C1 segment of cervical spinal cord (tissue), 14 donors: ENCODE data around the gene TRAPPC10.
A peak's percentile ranks its signal among the peaks of the same experiment; 100 is the strongest.

Source experiments
- DNase-seq, 14 donors: peaks; one replicate each; lab custom pipeline; 2025; lab: John Stamatoyannopoulos, UW

TRAPPC10 gene

DNA sequence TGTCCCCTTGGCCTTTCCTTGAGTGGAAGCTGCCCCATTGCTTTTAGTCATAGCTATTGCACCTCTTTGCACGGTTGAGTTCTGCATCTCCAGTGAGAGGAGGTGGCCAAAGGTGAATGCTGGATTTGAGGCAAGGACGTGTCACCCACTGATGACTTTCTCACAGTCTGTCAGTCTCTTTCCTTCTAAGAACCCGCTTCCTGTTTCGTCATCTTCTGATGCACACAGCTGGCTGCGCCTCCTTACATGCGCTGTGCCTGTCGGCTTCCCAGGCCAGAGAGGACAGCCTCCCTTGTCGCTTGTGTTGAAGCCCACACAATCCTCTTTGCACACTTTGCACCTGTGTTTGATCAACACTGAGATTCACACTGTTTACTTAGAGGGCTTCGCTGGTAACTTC lies 53.3 kb downstream of the TRAPPC10 start:
- DNase-seq = no peak

DNA sequence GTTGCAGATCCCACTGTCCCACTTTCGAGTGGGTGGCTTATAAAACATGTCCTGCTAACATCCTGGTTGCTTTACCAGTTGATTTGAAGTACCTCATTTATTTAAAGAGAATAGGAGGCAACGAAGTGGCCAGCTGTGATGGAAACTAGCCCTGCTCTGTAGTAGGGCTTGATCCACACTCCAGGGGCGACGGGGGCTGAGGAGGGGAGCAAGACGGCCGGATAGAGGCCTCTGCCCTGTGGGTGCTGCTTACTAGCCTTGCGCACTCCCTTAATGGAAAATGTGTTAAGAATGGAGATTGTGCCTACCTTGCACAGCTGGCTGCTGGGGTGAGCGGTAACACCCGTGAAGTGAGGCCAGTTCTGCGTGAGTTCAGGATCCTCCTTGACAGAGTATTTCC lies 54.0 kb downstream of the TRAPPC10 start:
- no peak for DNase-seq

DNA sequence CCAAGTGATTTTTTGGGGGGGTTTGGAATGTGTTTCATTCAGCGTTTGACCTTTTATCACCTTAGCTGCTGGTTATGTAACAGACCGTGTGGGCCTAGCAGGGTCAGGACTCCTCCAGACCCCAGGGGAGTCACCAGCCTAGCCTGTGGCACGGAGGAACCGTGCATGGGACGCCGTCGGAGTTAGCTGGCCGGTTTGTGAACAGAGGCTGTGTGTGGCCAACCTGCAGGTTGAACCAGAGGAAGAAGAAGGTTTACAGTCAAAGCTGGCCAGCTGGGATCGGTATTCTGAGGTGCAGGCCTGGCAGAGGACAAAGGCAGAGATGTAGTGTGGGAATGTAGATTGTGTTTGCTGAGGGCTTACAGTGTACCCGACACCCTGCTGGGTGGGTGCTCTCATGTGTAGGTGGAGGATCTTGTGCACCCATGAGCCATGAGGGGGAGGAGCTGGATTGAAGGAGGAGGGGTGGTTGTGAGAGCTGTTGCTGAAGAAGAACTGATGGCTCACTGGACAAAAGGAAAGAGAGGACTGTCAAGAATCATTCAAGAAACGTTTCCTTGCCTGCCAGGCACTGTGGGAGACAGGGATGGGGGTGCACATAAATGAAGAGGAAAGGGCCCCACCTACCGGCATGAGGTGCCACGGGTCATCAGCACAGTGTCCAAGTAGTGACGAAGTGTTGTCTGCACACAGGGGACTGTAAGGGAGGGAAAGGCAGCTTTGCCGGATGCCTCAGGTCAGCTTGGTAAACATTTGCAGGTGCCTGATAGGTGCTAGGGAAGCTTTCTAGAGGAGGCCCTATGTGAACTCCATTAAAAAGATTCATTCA lies 55.1 kb downstream of the TRAPPC10 start:
- DNase-seq = no peak

DNA sequence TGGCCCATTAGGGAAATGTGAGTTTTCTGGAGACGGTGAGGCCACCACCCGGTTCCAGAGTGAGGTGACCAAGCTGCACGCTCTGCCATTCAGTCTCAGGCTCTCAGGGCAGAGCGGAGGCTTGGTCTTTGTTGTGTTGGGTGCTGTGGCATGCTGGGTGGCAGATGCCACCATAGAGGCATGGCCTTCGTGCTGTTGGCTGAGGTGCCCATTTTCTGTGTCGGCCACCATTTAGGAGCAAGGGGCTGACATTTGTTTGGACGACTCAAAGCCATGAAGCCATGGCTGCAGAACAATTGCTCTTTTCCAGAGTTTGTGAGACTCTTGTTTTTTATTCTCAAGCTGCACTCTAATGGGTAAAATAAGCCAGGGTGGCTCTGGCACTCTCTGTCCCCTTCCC lies 58.3 kb downstream of the TRAPPC10 start:
- DNase-seq = no peak

DNA sequence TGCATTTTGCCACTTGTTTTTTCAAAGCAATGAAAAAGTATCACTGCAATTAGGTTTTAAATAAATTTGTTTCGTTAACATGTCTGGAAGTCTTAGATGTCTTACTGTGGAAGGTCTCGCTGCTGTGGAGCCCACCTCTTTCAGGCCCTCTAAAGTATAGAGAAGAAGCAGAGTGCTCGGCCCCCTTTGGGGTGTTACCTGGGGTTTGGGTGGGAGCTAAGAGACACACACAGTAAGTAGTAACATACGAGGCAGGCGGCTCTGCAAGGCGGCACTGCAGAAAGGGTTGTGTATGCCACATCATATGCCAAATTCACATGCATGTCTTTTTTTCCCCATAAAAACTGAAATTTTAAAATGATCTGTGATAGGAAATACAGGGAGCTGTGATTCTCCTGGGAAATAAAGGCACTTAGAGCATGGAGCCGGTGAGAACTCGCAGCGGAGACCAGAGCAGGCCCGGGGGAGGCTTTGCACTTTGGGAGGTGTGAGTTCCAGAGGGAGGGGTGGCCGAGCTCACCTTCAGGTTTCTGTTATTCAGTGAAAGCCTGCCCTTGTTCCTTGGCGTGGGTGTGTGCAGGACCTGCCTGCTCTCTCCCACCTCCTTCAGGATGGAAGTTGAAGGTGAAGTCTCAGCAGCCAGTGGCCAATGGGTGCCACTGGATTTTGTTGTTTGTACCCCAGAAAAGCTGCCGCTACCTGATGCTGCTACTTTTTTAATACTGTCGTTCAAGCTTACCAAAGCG lies 59.4 kb downstream of the TRAPPC10 start:
- no peak for DNase-seq

DNA sequence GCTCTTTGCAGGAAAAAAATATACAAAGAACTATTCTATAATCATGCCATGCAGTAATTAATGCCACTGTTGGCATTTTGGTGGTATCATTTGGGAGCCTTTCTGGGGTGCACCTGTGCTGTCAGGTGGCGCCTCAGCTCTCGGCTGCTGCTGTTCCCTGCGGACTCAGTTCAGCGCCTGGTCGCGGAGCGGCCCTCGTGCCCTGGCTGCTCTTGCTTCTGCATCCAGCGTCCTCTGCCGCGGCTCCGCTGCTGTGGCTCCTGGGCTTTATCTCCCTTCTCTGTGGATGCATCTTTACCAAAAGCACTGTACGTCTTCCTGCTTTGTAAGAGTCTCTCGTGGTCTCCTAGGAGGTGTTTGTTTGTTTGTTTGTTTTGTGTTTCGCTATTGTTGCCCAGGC lies 60.0 kb downstream of the TRAPPC10 start:
- DNase-seq = no peak

DNA sequence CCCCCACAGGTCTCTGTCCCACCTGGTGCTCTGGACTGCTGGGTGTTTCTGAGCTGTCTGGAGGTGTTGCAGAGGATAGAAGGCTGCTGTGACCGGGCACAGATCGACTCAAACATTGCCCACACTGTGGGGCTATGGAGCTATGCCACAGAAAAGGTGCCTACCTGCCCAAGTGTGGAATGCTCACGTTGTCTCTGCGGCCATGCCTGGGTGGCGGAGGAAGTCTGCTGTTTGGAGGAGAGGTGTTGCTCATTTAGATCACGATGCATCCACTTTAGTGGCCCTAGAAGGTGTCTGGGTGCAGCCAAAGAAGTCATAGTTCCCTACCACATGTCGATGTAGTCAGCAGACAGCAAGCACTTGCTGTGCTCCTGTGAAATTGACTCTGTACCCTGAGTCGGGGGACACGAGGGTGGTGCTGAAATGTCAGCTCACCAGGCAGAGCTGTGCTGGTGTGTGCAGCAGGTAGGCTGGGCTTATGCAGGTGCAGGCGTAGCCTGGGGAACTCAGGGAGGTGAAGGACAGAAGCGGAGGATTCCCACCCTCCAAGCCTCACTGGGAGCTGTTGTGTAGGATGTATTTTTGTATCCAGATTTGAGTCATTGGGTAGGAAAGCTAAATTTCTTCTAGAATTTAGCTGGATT lies 62.3 kb downstream of the TRAPPC10 start:
- DNase-seq = no peak

DNA sequence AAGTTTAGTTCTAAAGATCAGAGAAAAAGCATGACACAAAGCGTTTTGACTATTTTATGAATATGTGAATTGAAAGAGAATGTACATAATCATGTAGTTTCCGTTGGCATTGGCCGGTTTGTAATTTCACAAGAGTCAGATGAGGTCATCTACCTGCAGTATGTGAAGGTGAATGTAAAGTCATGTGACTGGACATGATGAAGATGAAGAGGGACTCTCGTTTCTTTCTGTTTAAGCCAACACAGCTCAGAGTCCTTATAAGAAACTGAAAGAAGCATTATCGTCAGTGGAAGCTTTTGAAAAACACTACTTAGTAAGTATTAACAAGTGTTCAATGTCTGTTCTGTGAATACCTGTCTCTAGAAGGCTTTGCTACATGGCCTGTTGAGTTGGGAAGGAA lies 64.2 kb downstream of the TRAPPC10 start:
- no peak for DNase-seq

DNA sequence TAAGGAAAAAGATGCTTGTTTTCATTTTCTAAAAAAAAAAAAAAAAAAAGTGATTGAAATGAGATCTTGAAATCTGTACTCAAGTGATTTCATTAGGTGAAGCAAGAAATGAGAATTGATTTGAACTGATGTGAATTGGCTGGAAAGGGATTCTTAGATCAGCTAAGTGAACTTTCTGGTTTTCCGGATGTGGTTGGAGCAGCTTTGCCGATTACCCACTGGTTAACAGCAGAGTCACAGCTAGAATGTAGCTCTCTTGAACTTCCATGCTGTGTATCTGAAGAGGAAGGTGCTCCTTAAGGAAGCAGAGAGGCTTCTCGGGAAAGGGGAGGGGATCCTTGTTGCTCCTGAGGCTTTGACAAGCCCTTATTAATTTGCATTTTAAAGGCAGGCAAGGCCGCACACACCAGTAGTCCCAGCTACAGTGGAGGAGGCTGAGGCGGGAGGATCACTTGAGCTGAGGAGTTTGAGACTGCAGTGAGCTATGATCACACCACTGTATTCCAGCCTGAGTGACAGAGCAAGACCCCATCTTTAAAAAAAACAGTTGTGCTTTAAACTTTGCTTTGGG lies 66.4 kb downstream of the TRAPPC10 start:
- no peak for DNase-seq

DNA sequence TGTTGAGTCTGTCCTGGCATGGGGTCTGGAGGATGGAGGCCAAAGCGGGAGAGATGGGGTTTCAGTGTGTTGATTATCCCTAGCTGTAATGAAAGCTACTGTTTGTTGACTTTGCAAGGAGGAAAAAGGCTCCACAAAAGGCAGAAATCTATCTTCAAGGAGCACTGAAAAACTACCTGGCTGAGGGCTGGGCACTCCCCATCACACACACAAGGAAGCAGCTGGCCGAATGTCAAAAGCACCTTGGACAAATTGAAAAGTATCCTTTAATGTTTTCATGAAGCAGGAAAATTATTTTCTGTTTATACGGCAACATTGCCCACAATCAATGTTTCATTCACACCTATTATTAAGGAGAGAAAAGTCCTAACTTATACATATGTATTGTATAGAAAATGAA lies 67.3 kb downstream of the TRAPPC10 start:
- no peak for DNase-seq

DNA sequence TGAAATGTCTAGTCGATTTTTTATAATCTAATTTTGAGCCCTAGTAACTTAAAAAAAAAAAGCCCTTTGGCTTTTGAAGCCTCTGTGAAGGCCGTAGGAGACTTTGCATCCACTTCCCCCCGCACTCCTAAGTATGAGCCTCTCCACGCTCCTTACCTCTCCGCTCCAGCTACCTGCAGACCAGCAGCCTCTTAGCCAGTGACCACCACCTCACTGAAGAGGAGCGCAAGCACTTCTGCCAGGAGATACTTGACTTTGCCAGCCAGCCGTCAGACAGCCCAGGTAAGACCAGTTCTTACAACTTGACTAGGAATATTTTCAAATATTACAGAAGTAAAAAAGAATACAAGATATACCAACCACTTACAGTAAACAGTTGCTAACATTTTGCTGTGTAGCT lies 67.7 kb downstream of the TRAPPC10 start:
- no peak for DNase-seq

DNA sequence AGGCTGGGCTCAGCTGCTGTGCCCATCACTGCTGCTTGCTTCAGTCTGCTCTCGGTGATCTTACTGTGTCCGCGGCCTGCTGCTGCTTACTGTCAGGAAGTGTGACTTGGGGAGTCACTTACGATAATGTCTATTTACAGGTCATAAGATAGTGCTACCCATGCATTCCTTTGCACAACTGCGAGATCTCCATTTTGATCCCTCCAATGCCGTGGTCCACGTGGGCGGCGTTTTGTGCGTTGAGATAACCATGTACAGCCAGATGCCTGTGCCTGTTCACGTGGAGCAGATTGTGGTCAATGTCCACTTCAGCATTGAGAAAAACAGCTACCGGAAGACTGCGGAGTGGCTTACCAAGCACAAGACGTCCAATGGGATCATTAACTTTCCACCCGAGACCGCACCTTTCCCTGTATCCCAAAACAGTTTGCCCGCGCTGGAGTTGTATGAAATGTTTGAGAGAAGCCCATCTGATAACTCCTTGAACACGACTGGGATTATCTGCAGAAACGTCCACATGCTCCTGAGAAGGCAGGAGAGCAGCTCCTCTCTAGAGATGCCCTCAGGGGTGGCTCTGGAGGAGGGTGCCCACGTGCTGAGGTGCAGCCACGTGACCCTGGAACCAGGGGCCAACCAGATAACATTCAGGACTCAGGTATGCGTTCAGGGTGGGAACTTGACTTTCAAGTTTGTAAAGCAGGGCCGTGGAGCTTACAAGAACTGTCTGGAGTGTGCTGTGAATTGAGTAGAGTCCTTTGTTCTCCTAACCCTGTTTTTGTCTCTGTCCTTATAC lies 70.7 kb downstream of the TRAPPC10 start:
- no peak for DNase-seq

DNA sequence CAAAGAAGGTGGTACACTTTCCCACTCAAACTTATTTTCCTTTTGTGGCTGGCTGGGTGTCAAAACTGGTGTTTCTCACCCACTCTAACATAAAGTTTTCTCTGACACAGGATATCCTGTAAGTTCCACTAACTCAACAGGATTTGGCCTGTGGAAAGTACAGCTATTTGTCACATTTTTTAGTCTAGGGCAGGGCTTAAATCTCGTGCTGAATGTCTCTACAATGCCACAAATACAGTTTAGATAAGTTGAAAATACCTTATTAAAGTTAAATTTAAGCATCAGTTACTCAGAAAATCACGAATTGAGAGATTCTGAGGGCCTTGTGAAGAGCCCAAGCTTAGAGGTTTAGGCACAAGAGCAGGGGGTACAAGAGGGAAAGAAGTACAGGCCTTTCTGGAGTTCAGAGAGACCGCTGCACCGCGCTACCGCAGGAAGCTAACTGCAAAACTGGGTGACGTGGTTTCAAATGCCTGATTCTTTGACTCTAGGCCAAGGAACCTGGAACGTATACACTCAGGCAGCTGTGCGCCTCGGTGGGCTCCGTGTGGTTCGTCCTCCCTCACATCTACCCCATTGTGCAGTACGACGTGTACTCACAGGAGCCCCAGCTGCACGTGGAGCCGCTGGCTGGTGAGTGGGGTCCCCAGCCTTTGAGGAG lies 71.7 kb downstream of the TRAPPC10 start:
- no peak for DNase-seq

DNA sequence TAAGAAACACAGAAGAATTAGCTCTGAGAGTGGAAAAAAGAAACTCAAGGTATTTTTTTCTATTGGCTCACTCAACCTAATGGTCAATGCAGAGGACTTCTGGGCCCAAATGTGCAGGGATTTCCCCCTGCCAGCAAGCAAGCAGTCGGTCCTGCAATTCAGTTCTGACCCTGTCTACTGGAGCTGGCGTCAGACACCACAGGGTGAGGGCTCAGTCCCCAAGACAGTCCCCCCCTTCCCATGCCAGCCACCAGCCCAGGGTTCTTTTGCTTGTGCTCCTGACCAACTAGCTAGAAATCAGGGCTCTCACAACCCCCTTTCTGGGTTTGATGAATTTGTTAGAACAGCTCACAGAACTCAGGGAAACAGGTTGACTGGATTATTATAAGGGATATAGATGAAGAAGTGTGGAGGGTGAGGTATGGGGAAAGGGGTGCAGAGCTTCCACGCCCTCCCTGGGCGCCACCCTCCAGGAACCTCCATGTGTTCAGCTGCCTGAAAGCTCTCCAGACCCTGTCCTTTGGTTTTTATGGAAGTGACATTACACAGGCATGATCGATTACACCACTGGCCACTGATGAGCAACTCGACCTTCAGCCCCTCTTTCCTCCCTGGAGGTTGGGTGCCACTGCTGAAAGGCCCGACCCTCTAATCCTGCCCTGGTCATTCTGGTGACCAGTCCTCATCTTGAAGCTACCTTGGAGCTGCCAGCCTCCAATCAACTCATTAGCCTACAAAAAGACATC lies 72.6 kb downstream of the TRAPPC10 start:
- DNase-seq = peak in 1 of 14 donors; percentile 37

DNA sequence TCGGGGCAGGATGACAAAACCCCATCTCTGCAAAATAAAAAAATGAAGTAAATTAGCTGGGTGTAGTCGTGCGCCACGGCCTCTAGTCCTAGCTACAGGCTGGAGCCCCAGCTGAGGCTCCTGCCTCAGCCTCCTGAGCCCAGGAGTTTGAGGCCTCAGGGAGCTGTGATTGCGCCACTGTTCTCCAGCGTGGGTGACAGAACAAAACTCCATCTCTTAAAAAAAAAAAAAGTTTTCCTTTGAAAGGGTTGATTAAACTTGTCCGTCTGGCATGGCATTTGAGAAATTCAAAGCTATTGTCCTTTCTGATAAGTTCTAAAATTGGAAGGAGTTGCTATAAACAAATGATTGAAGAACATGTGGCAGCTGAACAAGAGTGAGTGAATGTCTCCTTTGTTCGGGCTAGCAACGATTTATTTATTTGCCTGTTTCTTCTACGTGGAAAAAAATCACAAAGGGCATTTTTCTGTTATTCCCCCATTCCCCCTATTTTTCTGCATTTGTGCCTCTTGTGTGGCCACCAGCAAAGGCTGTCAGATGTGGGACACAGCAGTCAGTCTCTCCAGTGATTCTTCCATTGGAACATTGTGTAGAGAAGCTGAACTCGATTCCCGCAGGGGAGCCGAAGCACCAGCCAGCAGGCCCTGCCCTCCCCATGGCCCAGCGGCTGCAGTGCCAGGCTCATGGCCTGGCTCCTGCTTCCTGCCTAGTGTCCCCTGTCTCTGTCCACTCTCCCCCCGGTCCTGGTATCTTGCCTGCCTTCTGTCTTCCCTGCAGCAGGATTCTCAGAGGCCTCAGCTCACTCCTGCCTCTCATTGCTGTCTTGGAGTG lies 73.6 kb downstream of the TRAPPC10 start:
- peak in 13 of 14 donors; percentile 19 to 87 (median 63) for DNase-seq

DNA sequence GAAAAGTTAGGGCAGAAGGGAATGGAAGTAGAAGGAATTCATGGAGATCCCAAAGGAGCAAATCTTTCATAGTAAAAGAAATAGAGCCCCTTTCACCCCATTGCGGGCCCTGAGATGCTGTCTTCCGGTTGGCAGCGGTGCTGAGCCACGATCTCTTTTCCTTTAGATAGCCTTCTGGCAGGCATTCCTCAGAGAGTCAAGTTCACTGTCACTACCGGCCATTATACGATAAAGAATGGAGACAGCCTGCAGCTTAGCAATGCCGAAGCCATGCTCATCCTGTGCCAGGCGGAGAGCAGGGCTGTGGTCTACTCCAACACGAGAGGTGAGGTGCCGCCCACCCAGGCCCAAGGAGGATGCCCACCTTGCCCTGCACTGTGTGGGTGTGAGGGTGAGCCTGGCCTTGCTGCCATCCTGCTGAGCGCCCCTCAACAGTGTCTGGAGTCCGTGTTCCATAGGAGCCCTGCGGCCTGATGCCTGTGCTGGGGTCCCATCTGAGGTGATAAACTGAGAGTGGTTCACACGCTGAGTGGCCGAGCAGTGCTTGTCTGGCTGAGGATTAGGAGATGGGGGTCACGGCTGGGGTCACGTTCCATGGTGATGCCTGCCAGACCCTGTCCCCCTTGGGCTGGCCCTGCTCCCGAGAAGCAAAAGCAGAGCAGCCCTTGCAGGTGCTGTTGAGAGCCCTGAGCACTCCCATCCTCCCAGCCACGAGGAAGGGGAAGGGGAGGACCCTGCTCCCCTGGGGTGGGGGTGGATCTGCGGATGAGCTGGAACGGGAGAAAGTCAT lies 74.7 kb downstream of the TRAPPC10 start:
- DNase-seq = no peak

DNA sequence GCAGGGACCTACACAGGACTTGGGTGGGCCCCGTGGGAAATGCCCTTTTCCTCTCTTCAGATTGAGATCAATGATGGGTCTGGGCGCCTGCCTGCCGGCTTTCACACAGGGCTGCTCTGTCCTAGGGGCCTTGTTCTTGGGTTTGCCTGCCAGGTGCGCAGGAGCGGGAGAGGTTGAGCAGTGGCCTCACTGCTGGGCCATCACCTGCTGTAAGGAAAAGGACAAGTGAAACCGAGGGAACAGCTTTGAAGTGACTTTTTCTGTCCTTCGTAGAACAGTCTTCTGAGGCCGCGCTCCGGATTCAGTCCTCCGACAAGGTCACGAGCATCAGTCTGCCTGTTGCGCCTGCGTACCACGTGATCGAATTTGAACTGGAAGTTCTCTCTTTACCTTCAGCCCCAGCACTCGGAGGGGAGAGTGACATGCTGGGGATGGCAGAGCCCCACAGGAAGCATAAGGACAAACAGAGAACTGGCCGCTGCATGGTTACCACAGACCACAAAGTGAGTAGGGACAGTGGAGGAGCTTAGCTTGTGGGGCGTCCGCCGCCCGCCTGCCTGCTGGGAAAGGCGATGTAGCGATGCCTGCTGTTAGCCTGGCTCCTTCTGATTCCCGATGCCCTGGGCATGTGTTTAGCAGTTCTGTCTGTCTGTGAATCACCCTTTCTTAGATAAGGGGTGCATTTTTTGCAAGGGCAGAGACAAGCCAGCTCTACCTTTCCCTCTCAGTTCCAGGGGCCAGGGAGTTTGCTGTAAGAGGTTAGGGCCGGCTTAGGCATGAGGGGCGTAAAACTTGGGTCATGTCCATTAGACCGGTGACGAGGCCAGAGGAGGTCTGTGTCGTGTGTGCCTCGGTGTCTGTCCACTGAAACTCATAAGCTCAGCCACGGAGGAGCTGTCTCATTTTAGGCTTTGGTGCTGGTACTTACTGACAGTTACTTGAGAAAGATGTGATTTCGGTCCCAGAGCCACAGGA lies 75.6 kb downstream of the TRAPPC10 start:
- DNase-seq = peak in 1 of 14 donors; percentile 23
